C4-2B (cell line): ENCODE measurements around the gene CCM2L.

ENCODE experiments used
- CTCF ChIP-seq: fragments of 450-650 bp; conservative IDR thresholded peaks from 2 replicates; pipeline ENCODE4 v1.5.1; 2017; ENCODE audit warnings: mild to moderate bottlenecking
- ZFX ChIP-seq: fragments of 450-650 bp; IDR thresholded peaks from 2 replicates; pipeline ENCODE4 v1.6.1; 2017

GRCh38 chr20:32010666-32011065 lies 428 bp downstream of the CCM2L start:
- no peak for TF ChIP-seq CTCF
- TF ChIP-seq ZFX = no peak
